WERI-Rb-1 (cell line): ENCODE data around the gene ATP2C2.
A peak's percentile ranks its signal among the peaks of the same experiment; 100 is the strongest.

Experiments used
- DNase-seq: peaks from one replicate; pipeline ENCODE4 v3.0.0-alpha.2; 2020
- H3K27ac ChIP-seq: fragments of 250-450 bp; sonication (Bioruptor Pico); 2 replicates; pipeline ENCODE4 v1.5.1; 2020; ENCODE audit warnings: mild to moderate bottlenecking, moderate library complexity
- H3K27me3 ChIP-seq: fragments of 250-450 bp; sonication (Bioruptor Pico); 2 replicates; pipeline ENCODE4 v1.5.1; 2021; ENCODE audit warnings: mild to moderate bottlenecking, low read depth, moderate library complexity; ENCODE audit not compliant: insufficient read depth, severe bottlenecking
- H3K36me3 ChIP-seq: fragments of 250-450 bp; sonication (Bioruptor Pico); 2 replicates; pipeline ENCODE4 v1.5.1; 2020; ENCODE audit warnings: mild to moderate bottlenecking, moderate library complexity
- H3K4me3 ChIP-seq: 2 replicates; pipeline ENCODE4 v1.5.1; 2011; ENCODE audit warnings: low read depth, mild to moderate bottlenecking, control low read depth, low read length
- H3K9me3 ChIP-seq: fragments of 250-450 bp; sonication (Bioruptor Pico); 2 replicates; pipeline ENCODE4 v1.5.1; 2021; ENCODE audit warnings: mild to moderate bottlenecking, moderate library complexity; ENCODE audit not compliant: severe bottlenecking
- CTCF ChIP-seq: IDR thresholded peaks from 2 replicates; pipeline ENCODE4 v1.5.1; 2011; ENCODE audit warnings: low read depth, mild to moderate bottlenecking, control low read depth, inconsistent platforms, low read length

The ATP2C2 gene

DNA sequence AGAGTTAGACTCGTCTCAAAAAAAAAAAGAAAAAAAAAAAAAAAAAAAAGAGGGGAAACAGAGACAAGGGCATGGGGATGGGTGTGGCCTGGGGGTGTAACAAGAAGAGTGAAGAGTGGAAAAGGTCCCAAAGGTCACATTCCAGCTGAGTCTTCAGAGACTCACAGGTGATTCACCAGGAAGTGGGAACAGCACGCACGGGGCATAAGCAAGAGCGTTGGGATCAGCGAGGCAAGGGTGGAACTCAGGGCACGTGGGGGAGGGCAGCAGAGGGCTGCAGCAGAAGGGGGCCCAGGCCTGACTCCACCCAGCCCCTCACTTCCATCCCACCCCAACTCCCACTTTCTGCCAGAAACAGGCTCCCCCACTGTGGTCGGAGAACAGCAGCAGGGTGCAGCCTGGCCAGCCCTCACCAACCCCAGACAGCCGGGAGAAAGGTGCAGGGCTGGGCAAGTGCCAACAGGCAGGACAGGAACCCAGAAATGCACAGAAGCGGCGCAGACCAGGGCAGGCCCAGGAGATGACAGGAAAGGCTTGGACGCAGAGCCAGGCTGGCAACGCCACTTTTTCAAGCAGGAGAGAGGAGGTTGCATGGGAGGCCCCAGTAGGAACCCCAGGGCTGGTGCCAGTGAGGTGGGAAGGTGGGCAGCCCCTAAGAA, 132.9 kb downstream of the ATP2C2 start:
- no peak for TF ChIP-seq CTCF
- no peaks in the 10 kb centered on the region for H3K36me3 ChIP-seq
- H3K4me3 ChIP-seq = no peak overlapping the region
- H3K9me3 ChIP-seq = no peaks in the 10 kb centered on the region
- no peaks in the 10 kb centered on the region for H3K27me3 ChIP-seq
- H3K27ac ChIP-seq = no peak overlapping the region
- no peak for DNase-seq

DNA sequence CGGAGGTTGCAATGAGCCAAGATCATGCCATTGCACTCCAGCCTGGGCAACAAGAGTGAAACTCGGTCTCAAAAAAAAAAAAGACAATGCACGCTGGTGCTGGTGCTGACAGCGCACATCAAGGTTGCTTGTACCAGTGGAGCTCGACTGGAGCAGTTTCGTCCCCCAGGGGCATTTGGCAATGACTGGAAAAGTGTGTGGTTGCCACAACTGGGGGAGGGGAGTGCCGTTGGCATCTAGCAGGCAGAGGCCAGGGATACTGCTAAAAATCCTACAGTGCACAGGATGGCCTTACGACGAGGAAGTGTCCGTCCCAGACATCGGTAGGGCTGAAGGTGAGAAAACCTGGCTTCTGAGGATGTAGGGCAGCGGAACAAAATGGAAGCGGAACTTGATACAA, 133.7 kb downstream of the ATP2C2 start:
- H3K27me3 ChIP-seq = no peaks in the 10 kb centered on the region
- no peak for DNase-seq
- no peak overlapping the region for H3K4me3 ChIP-seq
- no peak overlapping the region for H3K27ac ChIP-seq
- H3K36me3 ChIP-seq = no peaks in the 10 kb centered on the region
- TF ChIP-seq CTCF = no peak
- no peaks in the 10 kb centered on the region for H3K9me3 ChIP-seq

- no peak overlapping the region for H3K4me3 ChIP-seq
- TF ChIP-seq CTCF = no peak
- H3K27me3 ChIP-seq = no peaks in the 10 kb centered on the region
- DNase-seq = no peak
- H3K9me3 ChIP-seq = no peaks in the 10 kb centered on the region
- H3K27ac ChIP-seq = no peak overlapping the region
- H3K36me3 ChIP-seq = no peaks in the 10 kb centered on the region
These were observed 134.2 kb downstream of the ATP2C2 start for GRCh38 chr16:84502581-84502980.

DNA sequence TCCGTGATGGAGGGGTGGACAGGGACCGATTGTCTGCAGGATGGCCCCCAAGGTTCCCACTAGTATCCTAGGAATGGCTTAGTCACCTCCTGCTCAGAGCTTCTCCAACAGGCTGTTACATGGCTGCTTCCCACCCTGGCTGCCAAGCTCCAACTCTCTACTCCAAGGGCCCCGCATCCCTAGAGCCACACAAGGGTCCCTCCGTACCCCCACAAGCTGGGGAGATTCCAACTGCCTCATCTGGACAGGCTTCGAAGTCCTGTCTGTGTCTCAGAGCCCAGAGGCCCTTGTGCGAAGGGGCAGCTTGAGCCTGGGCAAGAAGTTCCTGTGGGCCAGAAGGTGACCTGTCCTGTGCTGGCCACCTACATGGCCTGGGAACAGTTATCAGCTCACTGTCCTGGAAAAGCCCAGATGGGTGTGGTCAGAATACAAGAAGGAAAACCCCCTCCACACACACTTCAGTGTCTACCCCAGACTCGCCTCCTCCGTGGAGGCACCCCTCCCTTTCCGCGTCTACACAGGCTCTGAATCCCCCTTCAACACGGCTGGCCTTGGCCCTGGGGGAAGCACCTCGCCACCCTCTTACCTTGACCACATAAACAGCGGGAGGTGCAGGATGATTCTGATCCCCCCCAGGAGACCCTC, 135.5 kb downstream of the ATP2C2 start:
- no peak for DNase-seq
- H3K9me3 ChIP-seq = no peaks in the 10 kb centered on the region

GRCh38 chr16:84504420-84505248, 136.3 kb downstream of the ATP2C2 start, which contains the start of gene MEAK7:
Gene MEAK7 (minus strand): TSS chr16:84504659. CDS start chr16:84498086, 6,573 bp downstream.
- DNase-seq = peak; percentile 93
- Histone ChIP-seq H3K36me3 (no peaks in the 10 kb centered on the region), H3K27ac (peak within 1 kb of the TSS; percentile 64), H3K9me3 (no peaks in the 10 kb centered on the region), H3K4me3 (peak within 1 kb of the TSS; percentile 57), H3K27me3 (no peaks in the 10 kb centered on the region)
- no peak for TF ChIP-seq CTCF

More for the DNA sequence above, 135.5 kb downstream of the ATP2C2 start:
- TF ChIP-seq CTCF = no peak
- Histone ChIP-seq H3K4me3 (peak overlapping the region; percentile 57), H3K27me3 (no peaks in the 10 kb centered on the region), H3K27ac (no peak overlapping the region), H3K36me3 (no peaks in the 10 kb centered on the region)
